Choroid plexus epithelial cell (primary cell): Measurements from ENCODE around the gene SH3RF2.

ENCODE experiments used
- DNase-seq: peaks from one replicate; pipeline ENCODE4 v3.0.0-alpha.2; 2010; ENCODE audit warnings: low read depth
- H3K4me3 ChIP-seq: 2 replicates; pipeline ENCODE4 v1.5.1; 2011; ENCODE audit warnings: low read depth, mild to moderate bottlenecking, control low read depth, low read length, moderate library complexity
- TF ChIP-seq, protein P1 (sequence below): conservative IDR thresholded peaks from 2 replicates; pipeline ENCODE4 v1.5.1; 2011; ENCODE audit warnings: low read depth, mild to moderate bottlenecking, control low read depth, inconsistent platforms, low read length, moderate library complexity

The SH3RF2 gene

DNA sequence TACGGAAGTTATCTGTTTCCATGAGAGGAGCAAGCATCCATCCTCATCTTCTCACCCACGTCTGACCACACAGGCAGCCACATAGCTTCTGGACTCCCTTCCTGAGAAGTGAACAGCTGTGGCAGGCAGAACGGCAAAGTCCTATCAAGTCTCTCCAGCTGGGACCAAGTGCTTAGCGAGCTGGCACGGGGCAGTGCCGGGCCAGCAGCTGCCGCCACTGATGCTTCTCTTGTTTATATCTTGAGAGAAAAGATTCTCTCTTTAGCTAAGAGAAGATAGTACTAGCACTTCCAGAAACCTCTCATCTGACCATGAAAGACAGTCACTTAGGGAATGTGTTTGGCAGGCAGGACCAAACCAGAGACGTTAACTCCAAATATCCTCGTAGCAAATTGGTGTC lies 131.8 kb downstream of the SH3RF2 start:
- TF ChIP-seq, protein P1, sequence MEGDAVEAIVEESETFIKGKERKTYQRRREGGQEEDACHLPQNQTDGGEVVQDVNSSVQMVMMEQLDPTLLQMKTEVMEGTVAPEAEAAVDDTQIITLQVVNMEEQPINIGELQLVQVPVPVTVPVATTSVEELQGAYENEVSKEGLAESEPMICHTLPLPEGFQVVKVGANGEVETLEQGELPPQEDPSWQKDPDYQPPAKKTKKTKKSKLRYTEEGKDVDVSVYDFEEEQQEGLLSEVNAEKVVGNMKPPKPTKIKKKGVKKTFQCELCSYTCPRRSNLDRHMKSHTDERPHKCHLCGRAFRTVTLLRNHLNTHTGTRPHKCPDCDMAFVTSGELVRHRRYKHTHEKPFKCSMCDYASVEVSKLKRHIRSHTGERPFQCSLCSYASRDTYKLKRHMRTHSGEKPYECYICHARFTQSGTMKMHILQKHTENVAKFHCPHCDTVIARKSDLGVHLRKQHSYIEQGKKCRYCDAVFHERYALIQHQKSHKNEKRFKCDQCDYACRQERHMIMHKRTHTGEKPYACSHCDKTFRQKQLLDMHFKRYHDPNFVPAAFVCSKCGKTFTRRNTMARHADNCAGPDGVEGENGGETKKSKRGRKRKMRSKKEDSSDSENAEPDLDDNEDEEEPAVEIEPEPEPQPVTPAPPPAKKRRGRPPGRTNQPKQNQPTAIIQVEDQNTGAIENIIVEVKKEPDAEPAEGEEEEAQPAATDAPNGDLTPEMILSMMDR: no peak
- no peak overlapping the region for H3K4me3 ChIP-seq
- no peak for DNase-seq

DNA sequence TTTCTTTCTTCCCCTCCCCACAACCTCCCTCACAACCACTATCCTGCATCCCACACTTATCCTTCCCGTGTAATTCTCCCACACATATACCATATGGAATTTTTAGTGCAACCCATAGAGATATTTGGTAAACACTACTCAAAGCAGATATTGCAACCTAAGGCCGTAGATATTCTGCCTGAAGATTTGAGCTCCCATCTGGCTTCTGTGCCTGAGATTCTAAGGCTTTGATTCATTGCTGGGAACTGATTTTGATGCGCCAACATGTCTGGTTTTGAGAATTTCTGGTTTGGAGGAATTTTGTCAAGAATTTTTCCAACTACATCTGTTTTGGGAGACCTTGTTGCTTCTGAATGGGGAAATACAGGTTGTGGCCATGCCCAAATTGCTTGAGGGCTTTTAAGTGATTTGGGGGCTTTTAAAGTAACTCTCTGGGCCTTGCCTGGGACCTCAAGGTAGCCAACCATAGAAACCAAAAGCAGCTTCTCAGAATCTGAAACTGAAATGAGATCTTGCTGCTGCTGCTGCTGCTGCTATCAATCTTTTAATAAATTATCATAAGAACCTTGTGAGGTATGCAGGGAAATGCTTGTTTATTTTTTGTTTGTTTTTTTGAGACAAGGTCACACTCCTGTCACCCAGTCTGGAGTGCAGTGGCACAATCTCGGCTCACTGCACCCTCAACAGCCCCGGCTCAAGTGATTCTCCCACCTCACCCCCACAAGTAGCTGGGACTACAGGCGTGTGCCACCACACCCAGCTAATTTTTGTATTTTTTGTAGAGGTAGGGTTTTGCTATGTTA lies 132.8 kb downstream of the SH3RF2 start:
- TF ChIP-seq, protein P1: no peak
- DNase-seq: no peak
- no peak overlapping the region for H3K4me3 ChIP-seq

DNA sequence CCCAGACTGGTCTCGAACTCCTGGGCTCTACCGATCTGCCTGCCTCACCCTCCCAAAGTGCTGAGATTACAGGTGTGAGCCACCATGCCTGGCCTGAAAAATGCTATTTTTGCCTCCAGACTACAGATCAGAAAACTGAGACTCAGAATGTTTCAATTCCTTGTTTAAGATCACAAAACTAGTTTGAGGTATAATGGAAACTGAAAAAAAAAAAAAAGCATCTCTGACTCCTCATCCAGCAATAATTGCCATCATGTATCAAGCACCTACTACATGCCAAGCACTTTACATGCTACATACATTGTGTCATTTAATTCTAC lies 133.4 kb downstream of the SH3RF2 start:
- H3K4me3 ChIP-seq: no peak overlapping the region
- TF ChIP-seq, protein P1: no peak
- no peak for DNase-seq

DNA sequence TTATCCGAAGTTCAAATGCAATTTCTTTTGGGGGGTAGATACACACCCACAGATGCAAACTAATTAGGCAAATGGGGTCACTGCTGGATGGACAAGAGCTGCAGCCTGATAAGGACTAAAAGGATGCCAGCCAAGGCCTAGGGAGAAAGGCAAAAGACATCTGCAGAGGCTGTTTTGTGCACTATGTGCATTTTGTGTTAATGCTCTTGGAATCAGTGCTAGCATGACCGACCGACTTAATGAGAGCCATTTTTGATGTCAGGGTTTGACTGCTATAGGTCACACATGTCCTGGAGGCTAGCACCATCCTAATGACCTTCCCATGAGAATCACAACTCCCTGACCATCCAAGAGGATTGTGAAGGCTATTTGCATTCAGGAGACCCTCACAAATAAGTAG lies 134.4 kb downstream of the SH3RF2 start:
- H3K4me3 ChIP-seq: no peak overlapping the region
- TF ChIP-seq, protein P1: no peak
- no peak for DNase-seq

DNA sequence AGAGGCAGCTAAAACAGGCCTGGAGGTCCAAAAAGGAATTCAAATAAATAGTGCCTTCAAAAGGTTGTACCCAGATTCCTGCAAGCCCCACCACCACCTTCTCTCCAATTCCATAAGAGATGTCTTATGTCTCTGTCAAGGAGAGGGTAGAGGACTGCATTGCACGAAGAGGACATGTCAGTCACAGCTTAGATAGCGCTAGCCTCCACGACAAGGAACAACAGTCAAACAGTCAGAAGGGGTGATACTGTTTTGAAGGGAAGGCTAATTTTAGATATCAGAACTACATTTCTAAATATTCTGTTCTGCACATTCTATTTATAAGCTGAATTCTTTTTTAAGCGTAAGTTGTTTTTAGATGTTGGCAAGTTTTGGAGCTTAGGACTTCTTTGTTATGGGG lies 134.8 kb downstream of the SH3RF2 start:
- no peak for DNase-seq
- H3K4me3 ChIP-seq: no peak overlapping the region
- TF ChIP-seq, protein P1: no peak

DNA sequence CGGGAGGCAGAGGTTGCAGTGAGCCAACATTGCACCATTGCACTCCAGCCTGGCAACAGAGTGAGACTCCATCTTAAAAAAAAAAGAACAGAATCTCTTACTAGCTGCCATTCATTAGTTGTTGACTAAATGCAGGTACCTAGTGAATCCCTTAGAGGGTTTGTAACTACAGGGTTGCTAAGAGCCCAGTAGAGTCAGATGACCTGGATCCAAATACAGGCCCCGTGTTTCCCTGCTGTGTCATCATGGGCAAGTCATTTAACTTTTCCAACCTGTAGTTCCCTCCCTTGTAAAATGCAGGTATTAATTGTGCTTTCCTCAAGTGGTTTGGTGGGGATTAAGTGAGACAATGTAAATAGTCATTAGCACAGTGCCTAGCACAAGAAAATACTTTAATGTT lies 136.2 kb downstream of the SH3RF2 start:
- H3K4me3 ChIP-seq: no peak overlapping the region
- no peak for DNase-seq
- TF ChIP-seq, protein P1: no peak

DNA sequence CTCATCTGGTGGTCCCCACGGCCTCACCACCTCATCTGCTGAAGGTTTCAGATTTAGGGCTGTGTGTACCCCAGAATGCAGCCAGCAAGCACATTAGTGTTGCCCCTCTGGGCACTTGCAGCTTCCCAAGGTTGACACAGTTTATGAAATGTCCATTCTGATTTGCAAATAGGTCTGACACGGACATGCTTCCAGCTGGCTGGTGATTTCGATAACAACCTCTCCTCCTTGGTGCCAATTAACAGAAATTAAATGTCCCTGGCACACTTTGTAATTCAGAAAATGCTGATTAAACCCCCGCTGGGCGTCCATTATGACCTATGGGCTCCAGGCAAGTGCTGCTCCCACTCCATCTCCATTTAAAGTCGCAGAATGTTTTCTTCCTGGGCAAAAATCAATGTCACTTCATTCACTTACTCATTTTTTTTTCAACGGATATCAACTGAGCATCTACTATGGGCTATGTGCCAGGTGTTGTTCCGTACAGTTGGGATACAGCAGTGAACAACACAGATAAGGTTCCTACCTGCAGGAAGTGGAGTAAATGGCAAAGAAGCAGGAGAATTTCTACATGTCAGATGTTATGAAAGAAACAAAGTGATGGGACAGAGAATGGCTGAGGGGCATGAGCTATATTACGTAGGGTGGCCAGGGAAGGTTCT lies 137.0 kb downstream of the SH3RF2 start:
- H3K4me3 ChIP-seq: no peak overlapping the region
- TF ChIP-seq, protein P1: no peak
- no peak for DNase-seq
